IMR-90 (cell line): ENCODE data around the gene DNM2. TPM values are rescaled to one million over a fixed set of nuclear protein-coding genes. Genes with fewer than 3 reads are reported as not detected.

Experiments used
- ATAC-seq: fragments of 200-7000 bp; cut with Tn5 transposase; 2 replicates; pipeline ENCODE4 v1.9.1; 2020; ENCODE audit warnings: low read depth, mild to moderate bottlenecking, moderate library complexity
- BruUV-seq: library from RNA; stranded (reverse); fragments of 400-500 nt; replicated peaks from 2 replicates; lab custom pipeline; 2021; lab: Mats Ljungman, UMichigan
- CTCF ChIA-PET: fragments of 300-600 bp; formaldehyde crosslinking; extraction: SDS; loops from one replicate; lab custom pipeline; 2021; ENCODE audit warnings: antibody characterized with exemption; lab: Yijun Ruan, JAX
- POLR2A ChIA-PET: fragments of 300-600 bp; sonication (Branson Sonifier 250); formaldehyde crosslinking; loops from one replicate; lab custom pipeline; 2022; ENCODE audit warnings: antibody characterized with exemption; ENCODE audit not compliant: unreplicated experiment; lab: Charles Lee
- DNase-seq: peaks from one replicate; pipeline ENCODE4 v3.0.0; 2013
- H2AFZ ChIP-seq: replicated peaks from 2 replicates; pipeline ENCODE3; 2013; ENCODE audit warnings: low read length, mild to moderate bottlenecking; ENCODE audit not compliant: poor library complexity
- H2AK5ac ChIP-seq: 2 replicates; pipeline ENCODE4 v1.6.1; 2013; ENCODE audit warnings: low read depth, low read length, inconsistent platforms
- H2AK9ac ChIP-seq: replicated peaks from 2 replicates; pipeline ENCODE3; 2013; ENCODE audit warnings: mild to moderate bottlenecking, low read depth, low read length, moderate library complexity; ENCODE audit not compliant: poor library complexity
- H2BK120ac ChIP-seq: 2 replicates; pipeline ENCODE4 v1.6.1; 2013; ENCODE audit warnings: low read depth, low read length, inconsistent platforms
- H2BK15ac ChIP-seq: 3 replicates; pipeline ENCODE4 v1.6.1; 2013; ENCODE audit warnings: low read depth, low read length, inconsistent platforms
- H2BK20ac ChIP-seq: 2 replicates; pipeline ENCODE4 v1.6.1; 2013; ENCODE audit warnings: low read depth, mild to moderate bottlenecking, inconsistent platforms, low read length, moderate library complexity
- H2BK5ac ChIP-seq: 2 replicates; pipeline ENCODE4 v1.6.1; 2013; ENCODE audit warnings: mild to moderate bottlenecking, low read depth, low read length, inconsistent platforms; ENCODE audit not compliant: poor library complexity, severe bottlenecking
- H3K14ac ChIP-seq: replicated peaks from 2 replicates; pipeline ENCODE4 v1.6.1; 2013; ENCODE audit warnings: low read depth, low read length, inconsistent platforms
- H3K18ac ChIP-seq: 2 replicates; pipeline ENCODE4 v1.6.1; 2013; ENCODE audit warnings: low read depth, low read length, control low read depth
- H3K23ac ChIP-seq: 2 replicates; pipeline ENCODE4 v1.6.1; 2013; ENCODE audit warnings: low read depth, low read length, inconsistent platforms
- H3K27ac ChIP-seq: 2 replicates; pipeline ENCODE4 v1.5.1; 2013; ENCODE audit warnings: mild to moderate bottlenecking, control low read depth, low read length; ENCODE audit not compliant: insufficient read depth
- H3K27me3 ChIP-seq: 2 replicates; pipeline ENCODE4 v1.6.1; 2013; ENCODE audit warnings: low read length; ENCODE audit not compliant: control insufficient read depth, insufficient read depth
- H3K36me3 ChIP-seq: 2 replicates; pipeline ENCODE4 v1.6.1; 2013; ENCODE audit warnings: low read length, mixed read lengths; ENCODE audit not compliant: control insufficient read depth, insufficient read depth
- H3K4ac ChIP-seq: 2 replicates; pipeline ENCODE4 v1.6.1; 2013; ENCODE audit warnings: low read depth, low read length, inconsistent platforms
- H3K4me1 ChIP-seq: 2 replicates; pipeline ENCODE4 v1.6.1; 2013; ENCODE audit warnings: low read length, mixed read lengths; ENCODE audit not compliant: control insufficient read depth, insufficient read depth
- H3K4me2 ChIP-seq: 2 replicates; pipeline ENCODE4 v1.6.1; 2013; ENCODE audit warnings: low read depth, mild to moderate bottlenecking, control low read depth, low read length, moderate library complexity
- H3K4me3 ChIP-seq: 2 replicates; pipeline ENCODE4 v1.5.1; 2013; ENCODE audit warnings: low read depth, mild to moderate bottlenecking, control low read depth, low read length, moderate library complexity; ENCODE audit not compliant: insufficient read depth
- H3K56ac ChIP-seq: 2 replicates; pipeline ENCODE4 v1.6.1; 2013; ENCODE audit warnings: low read length, inconsistent platforms; ENCODE audit not compliant: insufficient read depth; ENCODE audit errors: extremely low read depth
- H3K79me1 ChIP-seq, 2 experiments: 2 replicates each; pipeline ENCODE4 v1.6.1; 2013; ENCODE audit warnings: low read length in 2 of 2, inconsistent platforms in 1 of 2, low read depth in 1 of 2
- H3K9ac ChIP-seq: 2 replicates; pipeline ENCODE4 v1.6.1; 2013; ENCODE audit warnings: low read depth, low read length, control low read depth
- H3K9me1 ChIP-seq: 2 replicates; pipeline ENCODE4 v1.6.1; 2013; ENCODE audit warnings: low read length, inconsistent platforms; ENCODE audit not compliant: insufficient read depth
- H3K9me3 ChIP-seq: 2 replicates; pipeline ENCODE4 v1.6.1; 2013; ENCODE audit warnings: low read length; ENCODE audit not compliant: control insufficient read depth, insufficient read depth
- H4K20me1 ChIP-seq: 2 replicates; pipeline ENCODE4 v1.6.1; 2013; ENCODE audit warnings: low read length, inconsistent platforms; ENCODE audit not compliant: insufficient read depth
- H4K5ac ChIP-seq: 2 replicates; pipeline ENCODE4 v1.6.1; 2013; ENCODE audit warnings: mild to moderate bottlenecking, low read depth, low read length, control low read depth
- H4K8ac ChIP-seq, 2 experiments: 2 replicates each; pipeline ENCODE4 v1.6.1; 2013; ENCODE audit warnings: low read depth in 2 of 2, low read length in 2 of 2, control low read depth in 1 of 2, inconsistent platforms in 1 of 2
- H4K91ac ChIP-seq: 2 replicates; pipeline ENCODE4 v1.6.1; 2013; ENCODE audit warnings: low read depth, low read length, inconsistent platforms; ENCODE audit not compliant: insufficient read depth
- BHLHE40 ChIP-seq: fragments of 150-350 bp; IDR thresholded peaks from 2 replicates; pipeline ENCODE4 v1.6.1; 2016; ENCODE audit warnings: mild to moderate bottlenecking, low read depth, low read length
- CEBPB ChIP-seq: IDR thresholded peaks from 2 replicates; pipeline ENCODE4 v1.6.1; 2012; ENCODE audit warnings: low read depth, low read length, improper control_type of control experiment
- CTCF ChIP-seq: conservative IDR thresholded peaks from 2 replicates; pipeline ENCODE4 v1.5.1; 2012; ENCODE audit warnings: mild to moderate bottlenecking, low read depth, low read length, improper control_type of control experiment
- NFE2L2 ChIP-seq: fragments of 150-350 bp; IDR thresholded peaks from 2 replicates; pipeline ENCODE4 v1.6.1; 2016; ENCODE audit warnings: low read depth, mild to moderate bottlenecking, low read length
- RFX5 ChIP-seq: IDR thresholded peaks from 2 replicates; pipeline ENCODE4 v1.8.0; 2012; ENCODE audit warnings: low read depth, mild to moderate bottlenecking, low read length, moderate library complexity
- USF2 ChIP-seq: fragments of 150-350 bp; IDR thresholded peaks from 2 replicates; pipeline ENCODE4 v1.6.1; 2017; ENCODE audit warnings: mild to moderate bottlenecking, antibody characterized with exemption, low read length, low read depth
- WGBS, 2 experiments: methylation state at CpG; one replicate each; pipeline versions ENCODE4 v1.1.5 to v1.1.7; 2013; ENCODE audit warnings: missing lambda C conversion rate in 2 of 2; ENCODE audit not compliant: insufficient read length in 1 of 2; ENCODE audit errors: extremely low coverage in 2 of 2; 5-methylcytosine and 5-hydroxymethylcytosine counted together
- dilution Hi-C: fragments of 300-500 bp; cut with HindIII; formaldehyde crosslinking; loops from one replicate; pipeline ENCODE4 v1.14.3; 2018; ENCODE audit warnings: low sequenced_read_pairs; ENCODE audit not compliant: unreplicated experiment
- in situ Hi-C: fragments of 300-500 bp; cut with MboI; formaldehyde crosslinking; loops from 3 replicates; pipeline ENCODE4 v1.14.3; 2019; ENCODE audit warnings: low sequenced_read_pairs, inconsistent platforms, mixed read lengths
- intact Hi-C: fragments of 100-400 bp; cut with micrococcal nuclease; formaldehyde crosslinking; loops from 2 replicates; pipeline ENCODE4 v1.10.0; 2022
- polyA plus RNA-seq, 3 experiments: library from polyadenylated mRNA; depleted of rRNA; stranded (reverse); fragments of >200 nt; gene quantifications; 2 replicates each; pipeline ENCODE4 v1.2.3, GENCODE V29; 2012; ENCODE audit warnings: low replicate concordance in 1 of 3
- total RNA-seq: library from RNA; depleted of rRNA; stranded (reverse); fragments of >200 nt; gene quantifications from 2 replicates; pipeline ENCODE4 v1.2.3, GENCODE V29; 2012

DNM2 gene
- total and polyA plus RNA-seq, 2 of the 4 experiments (the other 2 are of a cell fraction): 55.6 to 74.2 TPM

- no peak overlapping the region for H3K4me2 ChIP-seq
- H3K56ac ChIP-seq: no peak overlapping the region
- no peaks in the 10 kb centered on the region for H3K36me3 ChIP-seq
- no peak overlapping the region for H4K5ac ChIP-seq
- no peak overlapping the region for H3K4me3 ChIP-seq
- WGBS, 2 experiments: 36% methylated on average over 5 of the region's 10 CpGs; no CpG with 5 or more reads in 1 of the 2 experiments
- ChIA-PET POLR2A (no interaction called here), CTCF (no interaction called here)
- H2BK5ac ChIP-seq: no peak overlapping the region
- DNase-seq (no peak), ATAC-seq (peak; percentile 63)
- no peak overlapping the region for H3K18ac ChIP-seq
- H2BK20ac ChIP-seq: no peak overlapping the region
- TF ChIP-seq RFX5: no peak
- TF ChIP-seq USF2: peak; percentile 66; the same call in 1 of the 2 replicates
- TF ChIP-seq NFE2L2: no peak
- no peak for TF ChIP-seq CTCF
- no peak for TF ChIP-seq CEBPB
- TF ChIP-seq BHLHE40: no peak; the same call in 1 of the 2 replicates
- H3K14ac ChIP-seq: no peak overlapping the region
- H3K4me1 ChIP-seq: peaks cover 15% of the 10 kb centered on the region
- peaks cover 81% of the 10 kb centered on the region for H4K20me1 ChIP-seq
- H4K8ac ChIP-seq: no peak overlapping the region
- no peak overlapping the region for H3K4ac ChIP-seq
- no peak overlapping the region for H2AFZ ChIP-seq
- no peak overlapping the region for H2BK120ac ChIP-seq
- H3K9me1 ChIP-seq: peaks cover 34% of the 10 kb centered on the region
- H3K79me1 ChIP-seq: peaks cover 13 to 89% of the 10 kb centered on the region in 2 experiments; a peak in 3 of 4 replicates
- no peak overlapping the region for H2BK15ac ChIP-seq
- H2AK5ac ChIP-seq: no peak overlapping the region
- H3K9ac ChIP-seq: no peak overlapping the region
- BruUV-seq: no TSS peak
- H3K27me3 ChIP-seq: no peaks in the 10 kb centered on the region
- peak overlapping the region; percentile 89 for H2AK9ac ChIP-seq
- dilution Hi-C loops (no loop called here), intact Hi-C loops (no loop called here), in situ Hi-C loops (no loop called here)
- no peak overlapping the region for H3K27ac ChIP-seq
- H3K9me3 ChIP-seq: no peaks in the 10 kb centered on the region
- no peak overlapping the region for H4K91ac ChIP-seq
- H3K23ac ChIP-seq: no peak overlapping the region
These were observed 31.1 kb downstream of the DNM2 start for GRCh38 chr19:10748927-10749434.
